ENCODE results near the gene VPS41.

- no peak for TF ChIP-seq RCOR1 (IDR thresholded peaks at IDR 0.05; ENCODE audit: low read length)
- TF ChIP-seq ZBTB33 (IDR thresholded peaks at IDR 0.05; ENCODE audit: borderline replicate concordance, low read depth): no peak
- TF ChIP-seq CTCF (IDR thresholded peaks at IDR 0.05): no peak
- no peak for TF ChIP-seq EP300 (IDR thresholded peaks at IDR 0.05; ENCODE audit: borderline replicate concordance in 1 of 2, low read depth in 1 of 2, low read length in 1 of 2)
- no peak for TF ChIP-seq USF1 (IDR thresholded peaks at IDR 0.05; ENCODE audit: borderline replicate concordance, low read depth)
Observed at GRCh38 chr7:38700116-38700515, 208.9 kb downstream of the VPS41 start.
